ENCODE results near the gene TJP1.
"Not testable (repeated sequence)": the region's sequence is repeated elsewhere in the genome, so short reads cannot be mapped to it uniquely, and the experiment has no call there.

Gene TJP1

GRCh38 chr15:29672923-29673809 lies 149.1 kb downstream of the TJP1 start:
- DNase-seq (ENCODE audit: extremely low spot score, insufficient read length, low read depth) (no peak), FAIRE-seq (no peak)

GRCh38 chr15:29672446-29672845 lies 149.8 kb downstream of the TJP1 start:
- DNase-seq (ENCODE audit: extremely low spot score, insufficient read length, low read depth) (no peak), FAIRE-seq (no peak)

- DNase-seq (ENCODE audit: extremely low spot score, insufficient read length, low read depth); FAIRE-seq: not testable (repeated sequence)
Observed at GRCh38 chr15:29672046-29672445, 150.2 kb downstream of the TJP1 start.

GRCh38 chr15:29670998-29671981 lies 151.0 kb downstream of the TJP1 start:
- DNase-seq (ENCODE audit: extremely low spot score, insufficient read length, low read depth) (no peak), FAIRE-seq (no peak)

GRCh38 chr15:29670266-29670665 lies 152.0 kb downstream of the TJP1 start:
- DNase-seq (ENCODE audit: extremely low spot score, insufficient read length, low read depth): no peak
- no peak for FAIRE-seq

GRCh38 chr15:29669823-29670222 lies 152.4 kb downstream of the TJP1 start:
- DNase-seq (ENCODE audit: extremely low spot score, insufficient read length, low read depth) (no peak), FAIRE-seq (no peak)

GRCh38 chr15:29668120-29668602 lies 154.1 kb downstream of the TJP1 start:
- DNase-seq (ENCODE audit: extremely low spot score, insufficient read length, low read depth): no peak
- FAIRE-seq: no peak

- no peak for FAIRE-seq
- no peak for DNase-seq (ENCODE audit: extremely low spot score, insufficient read length, low read depth)
Observed at GRCh38 chr15:29666241-29666640, 156.0 kb downstream of the TJP1 start.

GRCh38 chr15:29665444-29666003 lies 156.7 kb downstream of the TJP1 start:
- DNase-seq (ENCODE audit: extremely low spot score, insufficient read length, low read depth) (no peak), FAIRE-seq (no peak)

- FAIRE-seq (no peak), DNase-seq (ENCODE audit: extremely low spot score, insufficient read length, low read depth) (no peak)
Observed at GRCh38 chr15:29664406-29664805, 157.9 kb downstream of the TJP1 start.

GRCh38 chr15:29657476-29657817 lies 164.8 kb downstream of the TJP1 start:
- not testable (repeated sequence) for DNase-seq (ENCODE audit: extremely low spot score, insufficient read length, low read depth); FAIRE-seq

- DNase-seq (ENCODE audit: extremely low spot score, insufficient read length, low read depth) (no peak), FAIRE-seq (no peak)
Observed at GRCh38 chr15:29656636-29657475, 165.4 kb downstream of the TJP1 start.

- FAIRE-seq: no peak
Observed at GRCh38 chr15:29652595-29652994, 169.7 kb downstream of the TJP1 start.

GRCh38 chr15:29651476-29652233 lies 170.6 kb downstream of the TJP1 start:
- FAIRE-seq: no peak
- DNase-seq (ENCODE audit: extremely low spot score, insufficient read length, low read depth): no peak

More at GRCh38 chr15:29652595-29652994, 169.7 kb downstream of the TJP1 start:
- no peak for DNase-seq (ENCODE audit: extremely low spot score, insufficient read length, low read depth)
